Breast epithelium (tissue), 4 donors: ENCODE measurements around the gene TM2D1. TPM values are rescaled to one million over a fixed set of nuclear protein-coding genes. Genes with fewer than 3 reads are reported as not detected.

ENCODE experiments used
- DNase-seq, 2 donors: peaks; one replicate each; pipeline ENCODE4 v3.0.0-alpha.2; 2019; ENCODE audit warnings: low spot score in 2 of 2
- H3K27ac ChIP-seq, 2 donors: fragments of 200-600 bp; sonication (generic) in 1 of 2; one replicate each; pipeline ENCODE4 v1.5.1; 2016 to 2019; ENCODE audit warnings: mild to moderate bottlenecking in 1 of 2
- H3K27me3 ChIP-seq, 2 donors: fragments of 200-600 bp; sonication (generic) in 1 of 2; one replicate each; pipeline versions ENCODE4 v1.5.1 to v1.6.0; 2017 to 2019; ENCODE audit warnings: control low read depth in 1 of 2, mild to moderate bottlenecking in 1 of 2
- H3K36me3 ChIP-seq: fragments of 200-600 bp; one replicate; pipeline ENCODE4 v1.5.1; 2019
- H3K4me1 ChIP-seq, 2 donors: fragments of 200-600 bp; sonication (generic); one replicate each; pipeline ENCODE4 v1.5.1; 2016 to 2019; ENCODE audit warnings: control low read depth in 1 of 2
- H3K4me3 ChIP-seq, 3 donors: fragments of 200-600 bp; sonication (generic); 1 replicate in 2 of 3; 2 replicates in 1 of 3; pipeline ENCODE4 v1.5.1; 2016 to 2019; ENCODE audit warnings: mild to moderate bottlenecking in 3 of 3, moderate library complexity in 2 of 3
- H3K9me3 ChIP-seq, 2 donors: fragments of 200-600 bp; sonication (generic) in 1 of 2; one replicate each; pipeline ENCODE4 v1.5.1; 2016 to 2019; ENCODE audit warnings: control low read depth in 1 of 2
- POLR2A ChIP-seq: fragments of 450-650 bp; IDR thresholded peaks from one replicate; pipeline ENCODE4 v1.6.1; 2016; ENCODE audit warnings: antibody characterized with exemption, mild to moderate bottlenecking, moderate library complexity
- POLR2AphosphoS5 ChIP-seq, 3 donors: sonication (generic); formaldehyde crosslinking; IDR thresholded peaks; one replicate each; pipeline ENCODE4 v1.6.1; 2017; ENCODE audit warnings: antibody characterized with exemption in 3 of 3
- intact Hi-C: fragments of 100-400 bp; cut with DNase I; formaldehyde crosslinking; loops from one replicate; pipeline ENCODE4 v1.15.1; 2023; ENCODE audit warnings: low total_unique reads
- total RNA-seq, 3 donors: library from RNA; depleted of rRNA; stranded (reverse); fragments of >200 nt; gene quantifications; one replicate each; pipeline ENCODE4 v1.1.0, GENCODE V29; 2016
- TF ChIP-seq, protein P1 (sequence below), 3 donors: fragments of 450-650 bp; IDR thresholded peaks; one replicate each; pipeline ENCODE4 v1.5.1; 2016 to 2017; ENCODE audit warnings: antibody characterized with exemption in 3 of 3, mild to moderate bottlenecking in 3 of 3, moderate library complexity in 3 of 3

Gene TM2D1
- total RNA-seq, 3 donors from 2014 or later: 65.4 to 85.9 (median 76.1) TPM

DNA sequence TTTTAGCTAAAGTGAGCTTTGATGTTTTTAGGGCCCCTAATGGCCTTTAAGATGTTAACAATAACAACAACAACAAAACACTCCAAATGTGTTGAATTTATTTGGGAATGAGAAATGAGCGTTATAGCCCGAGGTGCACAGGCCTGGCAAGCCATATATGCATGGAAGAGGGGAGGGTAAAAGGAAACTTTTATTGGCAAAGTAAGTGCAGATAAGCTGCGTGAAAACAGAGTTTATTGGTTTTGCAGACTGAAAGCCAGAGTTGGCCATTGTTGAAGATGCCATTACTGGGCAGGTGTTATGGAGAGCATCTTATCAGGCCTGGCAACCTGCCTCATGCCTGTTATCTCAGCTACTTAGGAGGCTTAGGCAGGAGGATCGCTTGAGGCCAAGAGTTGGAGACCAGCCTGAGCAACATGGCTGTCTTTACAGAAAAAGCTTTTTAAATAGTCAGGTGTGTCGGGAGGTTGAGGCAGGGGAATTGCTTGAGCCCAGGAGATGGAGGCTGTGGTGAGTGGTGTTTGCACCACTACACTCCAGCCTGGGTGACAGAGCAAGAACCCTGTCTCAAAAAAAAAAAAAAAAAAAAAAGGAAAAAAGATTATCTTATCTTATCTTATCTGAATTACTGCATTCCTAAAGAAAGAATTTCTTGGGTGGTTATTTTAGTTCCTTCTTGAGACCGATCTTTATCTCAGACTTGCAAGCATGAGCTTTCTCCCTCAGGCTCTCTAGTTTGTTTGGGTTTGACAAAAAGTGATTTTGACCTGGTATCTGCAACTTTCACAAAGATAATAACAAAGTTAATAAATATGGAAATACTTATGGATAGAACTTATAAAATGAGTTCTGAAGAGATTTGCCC lies 19.0 kb upstream of the TM2D1 start:
- Histone ChIP-seq H3K9me3 (no peaks in the 10 kb centered on the region), H3K36me3 (no peaks in the 10 kb centered on the region), H3K27ac (peak overlapping the region; percentile 99 to 100), H3K27me3 (no peaks in the 10 kb centered on the region), H3K4me1 (no peaks in the 10 kb centered on the region), H3K4me3 (peak overlapping the region in 2 of 3 donors; percentile 90 to 100)
- no peak for DNase-seq
- no peak for TF ChIP-seq POLR2A
- TF ChIP-seq POLR2AphosphoS5 (IDR thresholded peaks at IDR 0.05): no peak
- TF ChIP-seq, protein P1, sequence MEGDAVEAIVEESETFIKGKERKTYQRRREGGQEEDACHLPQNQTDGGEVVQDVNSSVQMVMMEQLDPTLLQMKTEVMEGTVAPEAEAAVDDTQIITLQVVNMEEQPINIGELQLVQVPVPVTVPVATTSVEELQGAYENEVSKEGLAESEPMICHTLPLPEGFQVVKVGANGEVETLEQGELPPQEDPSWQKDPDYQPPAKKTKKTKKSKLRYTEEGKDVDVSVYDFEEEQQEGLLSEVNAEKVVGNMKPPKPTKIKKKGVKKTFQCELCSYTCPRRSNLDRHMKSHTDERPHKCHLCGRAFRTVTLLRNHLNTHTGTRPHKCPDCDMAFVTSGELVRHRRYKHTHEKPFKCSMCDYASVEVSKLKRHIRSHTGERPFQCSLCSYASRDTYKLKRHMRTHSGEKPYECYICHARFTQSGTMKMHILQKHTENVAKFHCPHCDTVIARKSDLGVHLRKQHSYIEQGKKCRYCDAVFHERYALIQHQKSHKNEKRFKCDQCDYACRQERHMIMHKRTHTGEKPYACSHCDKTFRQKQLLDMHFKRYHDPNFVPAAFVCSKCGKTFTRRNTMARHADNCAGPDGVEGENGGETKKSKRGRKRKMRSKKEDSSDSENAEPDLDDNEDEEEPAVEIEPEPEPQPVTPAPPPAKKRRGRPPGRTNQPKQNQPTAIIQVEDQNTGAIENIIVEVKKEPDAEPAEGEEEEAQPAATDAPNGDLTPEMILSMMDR (IDR thresholded peaks at IDR 0.05): no peak
- intact Hi-C loops: no loop called here

DNA sequence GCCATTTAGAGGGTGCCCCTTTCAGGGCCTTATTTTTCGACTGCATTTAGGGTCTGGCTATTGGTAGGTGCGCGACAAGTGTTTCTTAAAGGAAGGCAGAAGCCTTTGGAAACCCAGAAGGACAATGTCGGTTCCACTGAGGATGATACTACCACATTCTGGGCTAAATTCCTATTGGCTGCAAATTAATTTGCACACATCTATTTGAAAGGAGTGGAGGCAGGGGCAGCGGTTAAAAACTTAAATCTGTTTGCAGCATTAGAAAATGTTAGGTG lies 18.4 kb upstream of the TM2D1 start:
- no peaks in the 10 kb centered on the region for H3K27me3 ChIP-seq
- intact Hi-C loops: no loop called here
- H3K27ac ChIP-seq: peak overlapping the region; percentile 99 to 100
- peak overlapping the region; percentile 84 to 100 (median 90) for H3K4me3 ChIP-seq
- no peak for DNase-seq
- H3K9me3 ChIP-seq: no peaks in the 10 kb centered on the region
- TF ChIP-seq POLR2A (no peak), POLR2AphosphoS5 (IDR thresholded peaks at IDR 0.05) (no peak)
- TF ChIP-seq, protein P1 (IDR thresholded peaks at IDR 0.05): no peak
- no peaks in the 10 kb centered on the region for H3K36me3 ChIP-seq
- H3K4me1 ChIP-seq: no peaks in the 10 kb centered on the region

DNA sequence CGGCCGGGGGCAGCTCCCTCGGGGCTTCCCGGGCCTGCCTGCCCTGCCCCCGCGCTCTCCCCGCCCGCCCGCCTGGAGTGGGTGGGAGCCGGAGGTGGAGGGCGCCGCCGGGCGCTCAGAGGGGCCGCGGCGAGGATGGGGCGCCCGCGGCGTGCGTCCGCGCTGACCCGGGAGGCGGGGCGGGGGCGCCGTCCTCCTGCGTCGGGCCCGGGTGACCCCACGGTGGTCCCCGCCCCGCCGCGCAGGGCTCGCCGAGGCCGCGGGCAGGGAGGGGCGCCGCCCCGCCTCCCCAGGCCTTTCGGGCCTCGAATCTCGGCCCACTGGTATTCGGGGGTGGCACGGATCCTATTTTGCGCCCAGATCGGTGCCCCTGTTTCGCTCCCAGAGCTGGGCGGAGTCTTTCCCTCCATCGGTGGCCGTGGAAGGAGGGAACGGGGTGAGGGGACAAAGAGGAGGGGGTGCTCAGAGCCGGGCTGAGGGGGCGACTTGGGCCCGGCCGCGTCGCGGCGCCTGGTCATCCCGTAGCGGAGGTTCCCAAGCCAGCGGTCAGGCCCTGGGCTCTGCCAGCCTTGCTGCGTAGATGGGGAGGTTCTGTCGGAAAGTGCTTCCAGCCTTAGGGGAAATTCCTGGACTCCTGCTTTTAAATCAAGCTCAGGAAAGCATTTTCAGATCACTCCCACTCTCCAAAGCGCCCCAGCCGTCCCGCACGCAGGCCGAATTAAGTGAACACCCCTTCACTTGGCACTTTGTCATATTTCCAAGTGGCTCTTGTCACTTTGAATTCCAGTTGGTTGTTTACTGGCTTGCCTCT lies 17.9 kb upstream of the TM2D1 start:
- H3K9me3 ChIP-seq: no peaks in the 10 kb centered on the region
- intact Hi-C loops: no loop called here
- peak overlapping the region; percentile 84 to 100 (median 90) for H3K4me3 ChIP-seq
- no peaks in the 10 kb centered on the region for H3K27me3 ChIP-seq
- H3K4me1 ChIP-seq: no peaks in the 10 kb centered on the region
- DNase-seq: peak in 1 of 2 donors; percentile 40
- no peaks in the 10 kb centered on the region for H3K36me3 ChIP-seq
- TF ChIP-seq POLR2AphosphoS5 (IDR thresholded peaks at IDR 0.05) (no peak), POLR2A (no peak)
- TF ChIP-seq, protein P1 (IDR thresholded peaks at IDR 0.05): no peak
- H3K27ac ChIP-seq: peak overlapping the region; percentile 99 to 100

DNA sequence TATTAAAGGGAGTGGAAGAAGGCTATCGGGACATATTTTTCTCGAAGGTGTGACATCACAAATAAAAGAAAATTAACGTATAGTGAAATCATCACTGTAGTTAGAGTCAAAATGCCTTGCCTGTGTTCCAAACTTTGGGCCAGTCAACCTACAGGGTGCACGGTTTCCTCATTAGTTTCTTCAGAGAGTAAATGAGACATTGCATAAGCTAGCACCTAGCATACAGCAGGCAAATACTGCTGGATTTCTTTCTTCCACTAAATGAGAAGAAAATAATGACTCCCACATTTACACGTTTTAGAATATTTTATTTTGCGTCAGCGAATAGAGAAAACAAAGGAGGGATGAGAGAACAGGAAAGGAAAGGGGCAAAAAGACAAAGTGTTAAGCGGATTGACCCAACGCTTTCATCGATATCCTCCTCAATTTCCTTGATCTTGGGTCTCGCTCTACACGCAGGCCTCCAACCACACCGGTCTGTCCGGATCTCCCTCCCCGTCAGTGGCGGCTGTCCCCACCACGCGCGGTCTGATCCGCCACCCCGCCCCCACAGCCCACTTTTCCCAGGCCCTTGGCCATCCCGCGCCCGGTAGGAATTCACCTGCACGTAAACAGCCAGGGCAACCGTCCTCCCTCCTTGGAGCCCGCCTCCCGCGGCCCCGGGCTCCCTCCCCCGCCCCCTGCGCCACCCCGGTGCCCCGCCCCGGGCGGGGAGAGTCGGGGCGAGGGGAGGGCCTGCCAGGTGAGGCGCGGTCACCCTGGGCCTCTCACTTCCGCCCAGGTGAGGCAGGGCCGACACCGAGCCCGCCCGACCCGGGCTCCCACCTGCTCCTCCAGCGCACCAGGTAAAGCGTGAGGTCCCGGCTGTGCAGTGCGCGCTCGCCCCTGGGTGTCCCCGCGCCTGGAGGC lies 17.0 kb upstream of the TM2D1 start, which contains the start of gene PATJ:
Gene PATJ (plus strand): TSS at position 770 of the 909 bp plus-strand sequence. CDS start 20,413 bp downstream, outside the sequence.
- TF ChIP-seq POLR2A (no peak), POLR2AphosphoS5 (IDR thresholded peaks at IDR 0.05) (peak in 2 of 3 donors; percentile 21 to 44)
- TF ChIP-seq, protein P1 (IDR thresholded peaks at IDR 0.05): no peak
- no peaks in the 10 kb centered on the region for H3K36me3 ChIP-seq
- intact Hi-C loops: no loop called here
- H3K27me3 ChIP-seq: no peaks in the 10 kb centered on the region
- H3K4me3 ChIP-seq: peak within 1 kb of the TSS; percentile 84 to 100 (median 90)
- DNase-seq: peak; percentile 88 to 89
- H3K27ac ChIP-seq: peak within 1 kb of the TSS; percentile 99 to 100
- H3K4me1 ChIP-seq: no peaks in the 10 kb centered on the region
- H3K9me3 ChIP-seq: no peaks in the 10 kb centered on the region
